GM19395 (cell line): Measurements from ENCODE around the gene HINT3.
"Not testable (repeated sequence)": the region's sequence is repeated elsewhere in the genome, so short reads cannot be mapped to it uniquely, and the experiment has no call there.

Experiments used
- ATAC-seq: cut with Tn5 transposase; IDR thresholded peaks from one replicate; pipeline ENCODE4 v1.9.1; 2021; ENCODE audit warnings: mild to moderate bottlenecking, moderate library complexity; ENCODE audit not compliant: unreplicated experiment

HINT3 gene

DNA sequence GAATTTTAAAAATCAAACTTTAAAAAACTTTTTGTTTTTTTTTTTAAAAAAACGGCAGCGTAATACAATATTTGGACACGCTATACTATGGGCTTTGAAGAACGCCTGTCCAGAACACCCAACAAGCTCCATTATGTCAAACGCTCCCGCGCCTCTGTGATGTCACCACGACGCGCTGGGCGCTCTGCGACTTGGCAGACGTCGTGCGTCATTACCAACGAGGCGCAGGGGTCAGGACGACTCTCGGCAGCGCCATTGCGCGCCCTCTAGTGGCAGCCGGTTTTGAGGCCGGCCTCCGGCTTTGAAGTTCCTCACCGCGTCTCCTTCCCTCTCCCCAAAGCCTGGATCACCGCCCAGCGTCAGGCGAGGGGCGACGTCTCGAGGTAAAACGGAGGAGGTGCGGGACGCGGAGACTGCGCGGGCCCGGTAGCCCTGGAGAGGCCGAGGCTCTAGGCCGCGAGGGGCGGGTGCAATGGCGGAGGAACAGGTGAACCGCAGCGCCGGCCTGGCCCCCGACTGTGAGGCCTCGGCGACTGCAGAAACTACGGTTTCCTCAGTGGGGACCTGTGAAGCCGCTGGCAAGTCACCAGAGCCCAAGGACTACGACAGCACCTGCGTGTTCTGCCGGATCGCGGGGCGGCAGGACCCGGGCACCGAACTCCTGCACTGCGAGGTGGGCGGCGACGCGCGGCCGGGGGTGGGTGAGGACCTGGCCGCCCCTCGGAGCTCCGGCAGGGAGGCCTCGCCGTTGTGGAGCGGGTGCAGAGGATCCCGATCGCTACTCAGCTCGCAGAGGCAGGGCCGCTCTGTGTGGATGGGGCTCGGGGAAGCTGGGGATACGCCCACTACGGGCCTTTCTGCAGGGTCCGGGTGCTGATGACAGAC lies at the start of gene HINT3:
Gene HINT3 (plus strand): TSS at position 265 of the 885 bp plus-strand sequence. CDS start 208 bp downstream, at position 473.
- peak; percentile 91 for ATAC-seq

GRCh38 chr6:125910527-125910926 lies 46.0 kb upstream of the HINT3 start:
- peak; percentile 99 for ATAC-seq

GRCh38 chr6:125911051-125911451 lies 45.5 kb upstream of the HINT3 start:
- ATAC-seq: not testable (repeated sequence)

- not testable (repeated sequence) for ATAC-seq
Observed at GRCh38 chr6:125912430-125912829, 44.1 kb upstream of the HINT3 start.

DNA sequence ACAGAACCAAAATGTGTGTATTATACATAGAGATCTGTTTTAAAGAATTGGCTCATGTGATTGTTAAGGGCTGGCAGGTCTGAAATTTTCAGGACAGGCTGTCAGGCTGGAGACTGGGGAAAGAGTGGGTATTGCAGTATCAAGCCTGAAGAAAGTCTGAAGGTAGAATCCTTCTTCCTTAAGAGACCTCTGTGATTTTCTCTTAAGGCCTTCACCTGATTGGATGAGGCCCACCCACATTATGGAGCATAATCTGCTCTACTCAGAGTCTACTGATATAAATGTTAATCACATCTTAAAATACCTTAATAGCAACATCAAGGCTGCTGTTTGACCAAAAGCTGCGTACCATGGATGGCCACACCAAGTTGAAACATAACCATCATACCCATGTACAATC lies 43.4 kb upstream of the HINT3 start:
- no peak for ATAC-seq

- ATAC-seq: no peak
Observed at GRCh38 chr6:125913864-125914351, 42.7 kb upstream of the HINT3 start.

- ATAC-seq: no peak
Observed at GRCh38 chr6:125918230-125918629, 38.3 kb upstream of the HINT3 start.

DNA sequence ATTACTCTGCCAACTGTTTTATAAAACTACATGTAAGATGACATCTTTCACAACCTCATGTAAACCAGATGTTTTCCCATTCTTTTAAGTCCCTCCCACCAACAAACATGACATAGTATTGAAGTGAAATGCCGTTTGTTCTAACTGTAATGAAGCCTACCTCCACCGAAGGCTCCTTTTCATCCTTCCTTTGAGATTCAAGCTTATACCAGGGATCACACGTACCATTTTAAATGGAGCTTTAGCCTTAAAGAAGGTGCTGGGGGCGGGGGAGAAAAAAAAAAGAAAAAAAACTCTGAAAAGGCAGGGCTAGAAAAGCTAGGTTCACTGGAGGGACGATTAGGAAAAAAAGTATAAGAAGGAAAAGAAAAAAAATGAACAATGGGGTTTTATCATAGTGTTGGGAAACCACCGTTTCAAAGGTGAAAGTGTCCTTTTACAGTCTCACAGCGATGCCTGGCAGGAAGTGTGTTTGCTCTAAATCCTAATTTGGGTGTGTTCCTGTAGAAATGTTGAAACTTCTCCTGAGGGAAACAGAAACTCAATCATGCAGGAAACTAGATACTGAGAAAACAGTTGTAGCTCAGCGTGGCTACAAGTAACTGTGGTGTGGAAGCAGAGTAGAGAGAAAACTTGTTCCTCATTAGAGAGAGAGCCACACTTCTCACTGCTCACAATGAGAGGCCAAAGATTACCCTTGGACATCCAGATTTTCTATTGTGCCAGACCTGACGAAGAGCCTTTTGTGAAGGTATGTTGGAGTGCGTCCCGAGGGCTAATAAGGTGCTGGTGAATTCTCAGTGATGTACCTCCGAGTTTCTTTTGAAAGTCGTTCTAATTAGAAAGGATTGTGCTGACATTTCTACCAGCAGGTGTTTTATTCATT lies 37.6 kb upstream of the HINT3 start:
- peak; percentile 98 for ATAC-seq

GRCh38 chr6:125919618-125920017 lies 37.0 kb upstream of the HINT3 start:
- peak; percentile 3 for ATAC-seq

- no peak for ATAC-seq
Observed at GRCh38 chr6:125922322-125922860, 34.2 kb upstream of the HINT3 start.

DNA sequence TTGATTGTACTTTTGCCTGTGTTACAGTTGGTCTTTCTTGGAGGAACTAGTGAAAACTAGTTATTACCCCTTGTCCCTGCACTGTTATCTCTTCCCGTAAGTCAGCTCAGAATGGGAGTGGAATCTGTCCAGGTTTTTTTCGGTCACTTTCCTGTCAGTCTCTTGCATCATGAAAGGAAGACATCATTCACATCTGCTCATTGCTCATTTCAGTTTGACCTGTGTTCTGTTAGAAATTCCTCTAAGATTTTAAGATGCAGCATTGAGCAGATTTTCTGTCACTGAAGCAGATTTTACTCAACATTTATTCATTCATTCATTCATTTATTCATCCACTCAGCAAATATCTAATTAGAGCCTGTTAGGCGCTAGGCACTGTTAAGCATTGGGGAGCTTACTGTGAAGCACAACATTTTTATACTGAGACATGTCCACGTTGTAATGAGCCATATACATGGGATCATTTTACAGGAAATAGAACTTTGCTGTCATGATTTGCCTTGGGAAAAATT lies 33.1 kb upstream of the HINT3 start:
- no peak for ATAC-seq

DNA sequence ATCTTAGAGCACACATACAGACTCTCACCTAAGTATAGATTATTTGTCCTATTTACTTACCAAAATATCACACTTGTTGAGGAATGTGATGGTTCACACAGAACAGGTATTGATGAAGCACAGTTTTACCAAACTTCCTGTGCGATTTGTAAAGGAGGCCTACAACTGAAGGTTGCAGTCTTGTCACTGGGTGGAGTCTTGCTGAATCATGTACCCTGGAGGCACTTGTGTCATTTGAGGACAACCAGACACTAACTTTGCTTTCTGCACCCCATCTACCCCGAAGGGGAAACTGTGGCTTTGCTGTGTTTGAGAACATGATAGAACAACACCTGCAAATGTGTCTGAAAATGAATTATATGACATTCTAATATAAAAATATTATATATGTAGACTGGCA lies 32.4 kb upstream of the HINT3 start:
- ATAC-seq: no peak

- no peak for ATAC-seq
Observed at GRCh38 chr6:125924697-125925358, 31.7 kb upstream of the HINT3 start.

DNA sequence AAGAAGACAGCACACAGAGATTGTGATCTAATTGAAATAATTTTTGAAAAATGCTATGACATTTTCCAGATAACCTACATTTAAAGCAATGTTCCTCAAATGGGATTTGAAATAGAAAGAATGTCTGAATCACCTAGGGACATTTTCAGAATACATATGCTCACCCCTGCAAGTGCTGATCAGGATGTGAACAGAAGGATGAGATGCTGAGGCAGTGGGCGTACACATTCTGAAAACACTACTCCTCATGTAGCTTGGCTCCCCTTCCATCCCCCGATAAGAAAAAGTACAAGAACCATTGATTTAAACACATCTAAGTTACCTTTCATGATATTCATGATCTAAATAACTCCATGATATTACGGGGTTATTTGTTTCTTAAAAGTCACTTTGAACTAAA lies 29.9 kb upstream of the HINT3 start:
- no peak for ATAC-seq

GRCh38 chr6:125927761-125928160 lies 28.8 kb upstream of the HINT3 start:
- no peak for ATAC-seq

GRCh38 chr6:125930765-125931418 lies 25.7 kb upstream of the HINT3 start:
- no peak for ATAC-seq

DNA sequence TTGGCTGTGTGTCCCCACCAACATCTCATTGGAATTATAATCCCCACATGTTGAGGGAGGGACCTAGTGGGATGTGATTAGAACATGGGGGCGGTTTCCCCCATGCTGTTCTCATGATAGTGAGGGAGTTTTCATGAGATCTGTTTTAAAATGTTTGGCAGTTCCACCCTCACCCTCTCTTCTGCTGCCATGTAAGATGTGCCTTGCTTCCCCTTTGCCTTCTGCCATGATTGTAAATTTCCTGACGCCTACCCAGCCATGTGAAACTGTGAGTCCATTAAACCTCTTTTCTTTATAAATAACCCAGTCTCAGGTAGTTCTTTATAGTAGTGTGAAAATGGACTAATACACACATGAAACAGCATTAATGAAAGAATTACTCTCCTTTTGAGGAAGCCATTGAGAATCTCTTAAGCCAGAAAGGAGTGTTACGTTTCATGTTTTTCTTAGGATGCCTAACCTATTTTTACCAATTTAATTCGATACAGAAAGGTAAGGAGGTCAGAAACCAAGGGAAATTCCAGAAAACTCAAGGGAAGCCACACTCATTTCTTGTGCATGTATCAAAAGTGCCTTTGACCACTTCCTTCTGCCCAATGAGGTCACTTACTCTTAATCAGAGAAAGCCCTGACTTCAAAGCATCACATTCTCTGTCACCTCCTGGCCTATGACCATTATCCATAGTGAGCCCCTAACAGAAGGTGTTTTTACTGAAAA lies 24.7 kb upstream of the HINT3 start:
- ATAC-seq: peak; percentile 72

- peak; percentile 26 for ATAC-seq
Observed at GRCh38 chr6:125932451-125932795, 24.1 kb upstream of the HINT3 start.

GRCh38 chr6:125935520-125935919 lies 21.1 kb upstream of the HINT3 start:
- not testable (repeated sequence) for ATAC-seq
